ENCODE data around the gene EFCAB12.
"Not testable (repeated sequence)": the region's sequence is repeated elsewhere in the genome, so short reads cannot be mapped to it uniquely, and the experiment has no call there.

EFCAB12 gene

GRCh38 chr3:129364811-129365210, 63.6 kb downstream of the EFCAB12 start:
- not testable (repeated sequence) for DNase-seq

DNA sequence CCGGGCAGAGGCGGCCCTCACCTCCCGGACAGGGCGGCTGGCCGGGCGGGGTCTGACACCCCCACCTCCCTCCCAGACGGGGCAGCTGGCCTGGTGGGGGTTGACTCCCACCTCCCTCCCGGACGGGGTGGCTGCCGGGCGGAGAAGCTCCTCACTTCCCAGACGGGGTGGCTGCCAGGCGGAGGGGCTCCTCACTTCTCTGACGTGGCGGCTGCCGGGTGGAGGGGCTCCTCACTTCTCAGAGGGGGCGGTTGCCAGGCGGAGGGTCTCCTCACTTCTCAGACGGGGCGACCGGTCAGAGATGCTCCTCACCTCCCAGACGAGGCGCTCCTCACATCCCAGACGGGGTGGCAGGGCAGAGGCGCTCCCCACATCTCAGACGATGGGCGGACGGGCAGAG, 65.1 kb downstream of the EFCAB12 start:
- not testable (repeated sequence) for DNase-seq

DNA sequence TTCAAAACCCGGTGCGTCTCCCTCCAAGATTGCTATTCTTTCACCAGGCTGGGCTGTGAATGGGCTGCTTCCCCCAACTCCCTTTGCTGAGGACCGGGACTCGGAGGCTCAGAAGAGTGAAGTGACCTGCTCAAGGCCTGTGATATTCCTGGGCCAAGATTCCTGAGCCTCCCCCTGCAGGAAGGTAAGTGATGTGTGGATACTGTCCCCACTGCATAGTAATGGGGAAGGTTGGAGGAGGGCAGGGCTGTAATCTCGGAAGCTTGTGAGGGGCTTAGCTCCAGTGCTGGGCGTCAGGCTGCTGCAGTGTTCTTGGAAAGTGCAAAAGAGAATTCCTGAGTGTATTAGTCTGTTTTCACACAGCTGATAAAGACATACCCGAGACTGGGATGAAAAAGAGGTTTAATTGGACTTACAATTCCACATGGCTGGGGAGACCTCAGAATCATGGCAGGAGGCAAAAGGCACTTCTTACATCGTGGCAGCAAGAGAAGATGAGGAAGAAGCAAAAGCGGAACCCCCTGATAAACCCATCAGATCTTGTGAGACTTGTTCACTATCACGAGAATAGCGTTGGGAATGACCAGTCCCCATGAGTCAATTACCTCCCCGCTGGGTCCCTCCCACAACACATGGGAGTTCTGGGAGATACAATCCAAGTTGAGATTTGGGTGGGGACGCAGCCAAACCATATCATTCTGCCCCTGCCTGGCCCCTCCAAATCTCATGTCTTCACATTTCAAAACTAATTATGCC, 67.6 kb downstream of the EFCAB12 start:
- no peak for DNase-seq

DNA sequence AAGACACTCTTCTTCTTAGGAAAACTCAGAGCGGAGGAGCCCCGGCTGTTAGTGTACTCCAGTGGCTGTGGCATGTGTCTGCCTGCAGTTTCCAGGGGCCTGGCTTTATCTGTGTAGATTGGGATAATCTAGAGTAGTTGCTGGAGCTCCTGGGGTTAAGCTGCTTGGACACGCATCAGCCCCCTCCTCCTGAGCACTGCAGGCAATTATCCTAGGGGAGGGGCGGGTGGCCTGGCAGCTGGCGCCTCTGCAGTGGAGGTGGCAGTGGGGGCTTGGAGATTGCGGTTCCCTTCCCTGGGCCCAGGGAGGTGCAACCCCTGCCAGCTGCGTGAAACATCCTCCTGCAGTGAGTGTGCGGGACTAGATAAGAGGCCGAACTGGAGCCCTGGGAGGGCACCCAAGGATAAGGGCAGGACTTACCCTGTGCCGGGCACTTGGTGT, 68.2 kb downstream of the EFCAB12 start:
- no peak for DNase-seq

GRCh38 chr3:129358772-129359371, 69.6 kb downstream of the EFCAB12 start:
- no peak for DNase-seq

DNA sequence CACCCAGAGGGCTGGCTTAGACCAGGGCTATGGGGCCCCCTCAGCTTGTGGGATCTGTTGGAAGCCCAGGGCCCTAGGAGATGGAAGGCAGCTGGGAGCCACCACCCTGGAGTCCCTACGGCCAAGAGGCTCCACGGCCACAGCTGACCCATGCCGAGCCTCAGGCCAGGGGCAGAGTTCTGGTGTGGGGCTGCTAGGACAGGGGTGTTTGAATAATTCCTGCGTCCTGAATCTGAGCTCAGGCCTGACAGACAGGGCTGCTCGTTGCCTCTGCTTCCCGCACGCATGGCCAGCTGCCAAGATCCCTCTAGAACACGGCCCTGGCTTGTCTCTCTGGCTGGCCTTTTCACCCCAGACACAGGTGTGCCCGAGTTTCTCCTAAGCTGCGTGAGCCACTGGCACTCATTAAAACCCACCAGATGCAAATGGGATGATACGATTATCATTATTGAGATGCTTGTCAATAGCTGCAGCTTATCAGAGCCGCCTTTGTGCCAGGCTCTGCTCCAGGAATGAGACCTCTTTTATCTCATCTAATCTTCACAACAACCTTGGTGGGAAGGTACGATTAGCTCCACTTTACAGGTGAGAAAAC, 70.2 kb downstream of the EFCAB12 start:
- peak; percentile 27 for DNase-seq

- DNase-seq, result no peak
Measured at GRCh38 chr3:129357616-129358015, 70.8 kb downstream of the EFCAB12 start.

DNA sequence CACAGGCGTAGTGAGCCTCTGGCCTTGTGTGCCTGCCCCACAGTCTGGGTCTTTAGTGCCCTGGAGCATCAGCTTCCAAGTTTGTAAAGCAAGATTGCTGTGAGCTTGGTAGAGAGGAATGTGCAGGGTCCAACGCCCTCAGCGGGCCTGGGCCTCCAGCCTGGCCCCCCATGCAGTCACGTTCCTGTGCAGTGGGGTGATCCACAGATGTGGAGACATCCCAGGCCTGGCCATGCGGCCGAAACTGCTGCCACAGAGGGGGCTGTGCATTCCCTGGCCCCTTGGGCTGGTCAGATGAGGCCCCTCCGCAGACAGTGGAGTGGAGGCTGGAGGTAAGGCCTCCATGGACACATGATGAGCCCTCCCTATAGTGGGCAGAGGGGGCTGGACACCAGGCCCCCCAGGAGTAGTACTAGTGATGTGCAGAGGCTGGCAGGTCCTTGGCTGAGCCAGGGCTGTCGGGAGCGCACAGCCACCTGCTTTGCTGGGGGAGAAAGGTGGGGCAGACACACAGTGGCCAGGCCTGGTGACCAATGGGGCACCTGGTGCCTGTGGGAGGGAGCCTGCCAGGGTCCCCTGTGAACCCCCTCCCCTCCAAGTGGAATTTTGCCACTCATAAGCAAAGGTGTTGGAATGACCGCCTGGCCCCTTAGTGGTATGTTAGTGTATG, 71.5 kb downstream of the EFCAB12 start:
- no peak for DNase-seq

- DNase-seq, result no peak
Measured at GRCh38 chr3:129353589-129353941, 74.9 kb downstream of the EFCAB12 start.

DNA sequence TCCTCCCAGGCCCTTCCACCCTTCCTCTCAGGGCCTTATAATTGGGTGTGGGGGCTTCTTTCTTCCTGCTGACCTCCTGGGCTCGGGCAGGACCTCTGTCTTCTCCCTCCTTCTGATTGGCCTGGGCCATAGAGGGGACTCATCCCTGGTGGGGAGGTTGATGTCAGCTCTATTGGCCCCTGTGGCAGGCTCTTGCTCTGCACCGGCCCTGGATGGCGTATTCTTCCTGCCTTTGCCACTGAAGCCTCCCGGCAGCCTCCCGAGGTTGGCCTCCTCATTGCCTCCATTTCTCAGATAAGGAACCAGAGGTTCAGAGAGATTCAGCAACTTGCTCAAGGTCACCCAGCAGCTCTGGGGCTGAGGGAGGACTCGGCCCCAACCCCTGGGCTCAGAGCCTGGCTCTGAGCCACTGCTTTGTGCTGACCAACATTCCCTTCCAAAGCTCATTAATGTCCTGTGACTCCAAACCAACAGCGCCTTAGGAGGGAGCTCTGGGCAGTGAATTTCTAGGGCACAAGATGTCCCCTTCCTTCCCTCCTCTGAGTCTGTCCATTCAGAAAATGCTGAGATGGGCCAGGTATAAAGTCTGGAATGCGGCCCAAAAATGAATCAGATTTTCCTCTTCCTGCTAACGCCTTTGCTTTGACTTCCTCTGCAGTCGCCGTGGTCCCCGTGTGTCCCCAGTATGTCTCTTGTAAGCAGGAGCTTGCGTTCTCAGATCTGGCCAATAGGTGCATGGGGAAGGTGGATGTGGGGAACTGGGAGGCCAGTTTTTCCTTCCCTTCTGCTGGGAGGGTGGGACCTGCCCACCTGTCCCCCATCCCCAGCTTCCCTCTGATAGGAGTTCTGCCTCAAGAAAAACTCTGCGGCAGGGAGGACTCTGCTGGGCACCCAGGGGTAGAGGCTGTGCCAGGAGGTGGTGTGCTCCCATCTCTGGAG, 75.5 kb downstream of the EFCAB12 start:
- DNase-seq, result no peak

GRCh38 chr3:129352045-129352444, 76.4 kb downstream of the EFCAB12 start:
- DNase-seq, result no peak
